Sigmoid colon (tissue), 4 donors: ENCODE data around the gene UBQLN4.

ENCODE experiments used
- POLR2AphosphoS5 ChIP-seq, 4 donors: sonication (generic); formaldehyde crosslinking; IDR thresholded peaks; one replicate each; pipeline ENCODE4 v1.6.1; 2017; ENCODE audit warnings: antibody characterized with exemption in 4 of 4
- TF ChIP-seq, protein P1 (sequence below), 4 experiments: fragments of 450-650 bp in 3 of 4; fragments of 200-600 bp in 1 of 4; IDR thresholded peaks; one replicate each; pipeline ENCODE4 v1.5.1; 2016 to 2019; ENCODE audit warnings: antibody characterized with exemption in 4 of 4, mild to moderate bottlenecking in 3 of 4, moderate library complexity in 2 of 4

DNA sequence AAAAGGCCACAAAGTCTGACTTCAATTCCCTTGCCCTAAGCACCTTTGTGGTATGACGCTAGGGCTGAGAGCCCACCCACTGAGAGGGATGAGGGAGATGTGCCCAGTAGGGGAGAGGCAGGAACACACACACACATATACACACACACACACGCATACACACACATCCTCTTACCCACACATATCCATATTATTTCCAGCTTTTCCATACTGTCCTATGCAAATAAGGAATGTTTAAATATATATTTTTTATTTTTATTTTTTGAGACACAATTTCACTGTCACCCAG is 10.3 kb upstream of the UBQLN4 start:
- TF ChIP-seq, protein P1, sequence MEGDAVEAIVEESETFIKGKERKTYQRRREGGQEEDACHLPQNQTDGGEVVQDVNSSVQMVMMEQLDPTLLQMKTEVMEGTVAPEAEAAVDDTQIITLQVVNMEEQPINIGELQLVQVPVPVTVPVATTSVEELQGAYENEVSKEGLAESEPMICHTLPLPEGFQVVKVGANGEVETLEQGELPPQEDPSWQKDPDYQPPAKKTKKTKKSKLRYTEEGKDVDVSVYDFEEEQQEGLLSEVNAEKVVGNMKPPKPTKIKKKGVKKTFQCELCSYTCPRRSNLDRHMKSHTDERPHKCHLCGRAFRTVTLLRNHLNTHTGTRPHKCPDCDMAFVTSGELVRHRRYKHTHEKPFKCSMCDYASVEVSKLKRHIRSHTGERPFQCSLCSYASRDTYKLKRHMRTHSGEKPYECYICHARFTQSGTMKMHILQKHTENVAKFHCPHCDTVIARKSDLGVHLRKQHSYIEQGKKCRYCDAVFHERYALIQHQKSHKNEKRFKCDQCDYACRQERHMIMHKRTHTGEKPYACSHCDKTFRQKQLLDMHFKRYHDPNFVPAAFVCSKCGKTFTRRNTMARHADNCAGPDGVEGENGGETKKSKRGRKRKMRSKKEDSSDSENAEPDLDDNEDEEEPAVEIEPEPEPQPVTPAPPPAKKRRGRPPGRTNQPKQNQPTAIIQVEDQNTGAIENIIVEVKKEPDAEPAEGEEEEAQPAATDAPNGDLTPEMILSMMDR (IDR thresholded peaks at IDR 0.05): no peak
- TF ChIP-seq POLR2AphosphoS5 (IDR thresholded peaks at IDR 0.05): no peak
